NCI-H187 (cell line): Measurements from ENCODE around the gene MAPK4.
"Not testable (repeated sequence)": the region's sequence is repeated elsewhere in the genome, so short reads cannot be mapped to it uniquely, and the experiment has no call there.

Source experiments
- DNase-seq, 2 experiments: peaks; one replicate each; lab custom pipeline; 2025; lab: John Stamatoyannopoulos, UW

The MAPK4 gene

GRCh38 chr18:50559752-50560680, at the start of gene MAPK4:
Gene MAPK4, plus strand, starts transcription at chr18:50560087. Its CDS starts 103,872 bp downstream, at chr18:50663959.
- DNase-seq: peak in 1 of 2 experiments; percentile 49

- DNase-seq: not testable (repeated sequence)
Observed at GRCh38 chr18:50517277-50517676, 42.6 kb upstream of the MAPK4 start.

- no peak for DNase-seq
Observed at GRCh38 chr18:50518787-50519546, 40.9 kb upstream of the MAPK4 start.

GRCh38 chr18:50523165-50523564, 36.7 kb upstream of the MAPK4 start:
- DNase-seq: no peak

- DNase-seq: no peak
Observed at GRCh38 chr18:50527636-50528307, 32.1 kb upstream of the MAPK4 start.

GRCh38 chr18:50528806-50529205, 31.1 kb upstream of the MAPK4 start:
- no peak for DNase-seq

- DNase-seq: not testable (repeated sequence)
Observed at GRCh38 chr18:50533822-50534221, 26.1 kb upstream of the MAPK4 start.

GRCh38 chr18:50544476-50544875, 15.4 kb upstream of the MAPK4 start:
- DNase-seq: not testable (repeated sequence)

- no peak for DNase-seq
Observed at GRCh38 chr18:50545936-50546335, 14.0 kb upstream of the MAPK4 start.

- no peak for DNase-seq
Observed at GRCh38 chr18:50548160-50548559, 11.7 kb upstream of the MAPK4 start.

GRCh38 chr18:50551651-50552050, 8.2 kb upstream of the MAPK4 start:
- DNase-seq: not testable (repeated sequence)

- DNase-seq: no peak
Observed at GRCh38 chr18:50558157-50558556, 1.7 kb upstream of the MAPK4 start.

GRCh38 chr18:50558948-50559751, 737 bp upstream of the MAPK4 start:
- DNase-seq: no peak

- no peak for DNase-seq
Observed at GRCh38 chr18:50560681-50561629, 1.1 kb downstream of the MAPK4 start.

- not testable (repeated sequence) for DNase-seq
Observed at GRCh38 chr18:50562258-50562657, 2.4 kb downstream of the MAPK4 start.

- no peak for DNase-seq
Observed at GRCh38 chr18:50562686-50563085, 2.8 kb downstream of the MAPK4 start.

- DNase-seq: no peak
Observed at GRCh38 chr18:50563376-50563775, 3.5 kb downstream of the MAPK4 start.

GRCh38 chr18:50569930-50570329, 10.0 kb downstream of the MAPK4 start:
- no peak for DNase-seq

GRCh38 chr18:50571606-50572005, 11.7 kb downstream of the MAPK4 start:
- no peak for DNase-seq

GRCh38 chr18:50573196-50573595, 13.3 kb downstream of the MAPK4 start:
- DNase-seq: not testable (repeated sequence)
